ENCODE measurements around the gene TELO2.

DNA sequence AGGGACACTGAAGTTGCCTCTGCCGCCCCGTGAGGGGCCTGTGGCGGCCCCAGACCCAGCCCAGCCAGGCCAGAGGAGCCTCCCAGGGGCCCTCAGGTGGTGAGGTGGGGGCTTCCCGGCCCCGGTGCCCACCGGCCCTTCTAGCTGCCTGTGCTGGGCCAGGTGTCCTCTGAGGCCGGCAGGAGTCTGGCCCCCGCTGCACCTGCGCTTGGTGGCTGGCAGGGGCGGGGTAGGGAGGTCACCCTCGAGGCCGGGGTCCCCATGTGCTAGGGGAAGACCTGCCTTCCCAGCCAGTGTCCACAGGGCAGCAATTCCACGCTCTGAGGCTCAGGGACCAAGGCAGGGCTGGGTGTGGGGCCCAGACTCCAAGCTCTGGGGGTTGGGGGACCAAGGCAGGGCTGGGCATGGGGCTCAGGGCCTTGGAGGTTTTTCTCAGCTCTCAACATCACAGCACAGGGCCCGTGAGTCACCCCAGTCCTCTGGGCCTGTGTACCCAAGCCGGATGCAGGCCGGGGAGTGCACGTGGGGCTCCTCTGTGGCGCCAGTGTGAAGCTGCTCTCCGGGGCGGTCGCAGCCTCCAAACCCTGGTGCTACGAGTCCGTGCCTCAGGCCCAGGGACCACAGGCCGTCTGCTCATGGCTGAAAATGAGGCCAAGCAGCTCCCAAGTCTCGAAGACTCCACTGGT, 47.5 kb upstream of the TELO2 start:
- TF ChIP-seq, protein P1, sequence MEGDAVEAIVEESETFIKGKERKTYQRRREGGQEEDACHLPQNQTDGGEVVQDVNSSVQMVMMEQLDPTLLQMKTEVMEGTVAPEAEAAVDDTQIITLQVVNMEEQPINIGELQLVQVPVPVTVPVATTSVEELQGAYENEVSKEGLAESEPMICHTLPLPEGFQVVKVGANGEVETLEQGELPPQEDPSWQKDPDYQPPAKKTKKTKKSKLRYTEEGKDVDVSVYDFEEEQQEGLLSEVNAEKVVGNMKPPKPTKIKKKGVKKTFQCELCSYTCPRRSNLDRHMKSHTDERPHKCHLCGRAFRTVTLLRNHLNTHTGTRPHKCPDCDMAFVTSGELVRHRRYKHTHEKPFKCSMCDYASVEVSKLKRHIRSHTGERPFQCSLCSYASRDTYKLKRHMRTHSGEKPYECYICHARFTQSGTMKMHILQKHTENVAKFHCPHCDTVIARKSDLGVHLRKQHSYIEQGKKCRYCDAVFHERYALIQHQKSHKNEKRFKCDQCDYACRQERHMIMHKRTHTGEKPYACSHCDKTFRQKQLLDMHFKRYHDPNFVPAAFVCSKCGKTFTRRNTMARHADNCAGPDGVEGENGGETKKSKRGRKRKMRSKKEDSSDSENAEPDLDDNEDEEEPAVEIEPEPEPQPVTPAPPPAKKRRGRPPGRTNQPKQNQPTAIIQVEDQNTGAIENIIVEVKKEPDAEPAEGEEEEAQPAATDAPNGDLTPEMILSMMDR (IDR thresholded peaks at IDR 0.05; ENCODE audit: low read length) = no peak
- TF ChIP-seq EZH2 (IDR thresholded peaks at IDR 0.05; ENCODE audit: borderline replicate concordance, low read length) = no peak
